HEK293 (cell line): ENCODE measurements around the gene FBXL4.

Experiments used
- CTCF ChIA-PET: fragments of 350-600 bp; formaldehyde crosslinking; extraction: SDS; loops from one replicate; lab custom pipeline; 2021; ENCODE audit warnings: antibody characterized with exemption; lab: Yijun Ruan, JAX
- POLR2A ChIA-PET: fragments of 300-600 bp; formaldehyde crosslinking; extraction: SDS; loops from one replicate; lab custom pipeline; 2020; ENCODE audit warnings: antibody characterized with exemption, inconsistent platforms; lab: Yijun Ruan, JAX
- H3K27ac ChIP-seq: fragments of 200-500 bp; sonication (Bioruptor generic); 2 replicates; pipeline ENCODE4 v1.5.1; 2014; ENCODE audit warnings: low read depth, low read length, control low read depth, inconsistent platforms; ENCODE audit errors: extremely low read depth
- H3K36me3 ChIP-seq, 2 experiments: fragments of 200-500 bp in 1 of 2; sonication (Bioruptor generic) in 1 of 2; 1 replicate in 1 of 2; 2 replicates in 1 of 2; pipeline ENCODE4 v1.5.1; 2014 to 2017; ENCODE audit warnings: inconsistent platforms in 2 of 2, low read length in 2 of 2; ENCODE audit not compliant: control insufficient read depth in 2 of 2, insufficient read depth in 1 of 2
- H3K4me1 ChIP-seq: fragments of 200-500 bp; sonication (Bioruptor generic); 2 replicates; pipeline ENCODE4 v1.5.1; 2014; ENCODE audit warnings: mild to moderate bottlenecking, low read length, inconsistent platforms; ENCODE audit not compliant: control insufficient read depth, insufficient read depth
- H3K4me3 ChIP-seq: 2 replicates; pipeline ENCODE4 v1.5.1; 2011; ENCODE audit warnings: low read depth, mild to moderate bottlenecking, control low read depth, low read length, moderate library complexity
- H3K9me3 ChIP-seq: fragments of 200-500 bp; sonication (Bioruptor generic); 2 replicates; pipeline ENCODE4 v1.5.1; 2014; ENCODE audit warnings: low read depth, low read length, inconsistent platforms; ENCODE audit not compliant: control insufficient read depth, insufficient read depth
- FEZF1 ChIP-seq: fragments of 450-650 bp; formaldehyde crosslinking; IDR thresholded peaks from 2 replicates; pipeline ENCODE4 v1.5.1; 2016; ENCODE audit warnings: missing biosample characterization, missing genetic modification characterization
- PRDM6 ChIP-seq: fragments of 450-650 bp; formaldehyde crosslinking; IDR thresholded peaks from 2 replicates; pipeline ENCODE4 v1.5.1; 2017; ENCODE audit warnings: missing biosample characterization, missing genetic modification characterization
- SP7 ChIP-seq: fragments of 450-650 bp; formaldehyde crosslinking; IDR thresholded peaks from 2 replicates; pipeline ENCODE4 v1.5.1; 2016; ENCODE audit warnings: missing biosample characterization, missing genetic modification characterization
- TRIM28 ChIP-seq: IDR thresholded peaks from 2 replicates; pipeline ENCODE4 v1.6.1; 2011; ENCODE audit warnings: low read length, control low read depth, borderline replicate concordance
- ZBTB17 ChIP-seq: fragments of 450-650 bp; formaldehyde crosslinking; IDR thresholded peaks from 2 replicates; pipeline ENCODE4 v1.5.1; 2016; ENCODE audit warnings: missing biosample characterization, missing genetic modification characterization
- ZBTB8A ChIP-seq: fragments of 450-650 bp; formaldehyde crosslinking; IDR thresholded peaks from 2 replicates; pipeline ENCODE4 v1.5.1; 2016; ENCODE audit warnings: missing biosample characterization, missing genetic modification characterization
- ZFP69B ChIP-seq: fragments of 450-650 bp; formaldehyde crosslinking; IDR thresholded peaks from 2 replicates; pipeline ENCODE4 v1.5.1; 2016; ENCODE audit warnings: missing biosample characterization, missing genetic modification characterization
- ZIC2 ChIP-seq: fragments of 450-650 bp; formaldehyde crosslinking; IDR thresholded peaks from 2 replicates; pipeline ENCODE4 v1.5.1; 2016; ENCODE audit warnings: missing biosample characterization, missing genetic modification characterization
- ZNF138 ChIP-seq: fragments of 450-650 bp; formaldehyde crosslinking; IDR thresholded peaks from 2 replicates; pipeline ENCODE4 v1.5.1; 2016; ENCODE audit warnings: missing biosample characterization, missing genetic modification characterization, borderline replicate concordance
- ZNF24 ChIP-seq: fragments of 450-650 bp; formaldehyde crosslinking; IDR thresholded peaks from 2 replicates; pipeline ENCODE4 v1.5.1; 2016; ENCODE audit warnings: missing biosample characterization, missing genetic modification characterization
- ZNF274 ChIP-seq, 2 experiments: fragments of 200-500 bp in 1 of 2; fragments of 450-650 bp in 1 of 2; sonication (Bioruptor generic) in 1 of 2; formaldehyde crosslinking in 1 of 2; IDR thresholded peaks; 2 replicates each; pipeline versions ENCODE4 v1.5.1 to v1.6.1; 2014 to 2016; ENCODE audit warnings: borderline replicate concordance in 1 of 2, inconsistent platforms in 1 of 2, low read length in 1 of 2, missing biosample characterization in 1 of 2, missing genetic modification characterization in 1 of 2
- ZNF335 ChIP-seq: fragments of 450-650 bp; formaldehyde crosslinking; conservative IDR thresholded peaks from 2 replicates; pipeline ENCODE4 v1.5.1; 2016; ENCODE audit warnings: missing biosample characterization, missing genetic modification characterization
- ZNF561 ChIP-seq: fragments of 450-650 bp; IDR thresholded peaks from 2 replicates; pipeline ENCODE4 v1.5.1; 2018; ENCODE audit warnings: missing biosample characterization, missing genetic modification characterization, borderline replicate concordance
- TF ChIP-seq, protein P1 (sequence below): fragments of 450-650 bp; formaldehyde crosslinking; IDR thresholded peaks from 2 replicates; pipeline ENCODE4 v1.5.1; 2016; ENCODE audit warnings: missing biosample characterization, missing genetic modification characterization
- TF ChIP-seq, protein P2 (sequence below): IDR thresholded peaks from 2 replicates; pipeline ENCODE4 v1.6.1; 2011; ENCODE audit warnings: mild to moderate bottlenecking, low read depth, low read length, borderline replicate concordance
- TF ChIP-seq, protein P3 (sequence below): fragments of 450-650 bp; formaldehyde crosslinking; IDR thresholded peaks from 2 replicates; pipeline ENCODE4 v1.5.1; 2017; ENCODE audit warnings: missing biosample characterization, missing genetic modification characterization
- TF ChIP-seq, protein P4 (sequence below): fragments of 450-650 bp; formaldehyde crosslinking; IDR thresholded peaks from 2 replicates; pipeline ENCODE4 v1.5.1; 2016; ENCODE audit warnings: missing biosample characterization, missing genetic modification characterization
- TF ChIP-seq, protein P5 (sequence below): fragments of 450-650 bp; IDR thresholded peaks from 2 replicates; pipeline ENCODE4 v1.5.1; 2018; ENCODE audit warnings: missing biosample characterization, mild to moderate bottlenecking, missing genetic modification characterization

FBXL4 gene

DNA sequence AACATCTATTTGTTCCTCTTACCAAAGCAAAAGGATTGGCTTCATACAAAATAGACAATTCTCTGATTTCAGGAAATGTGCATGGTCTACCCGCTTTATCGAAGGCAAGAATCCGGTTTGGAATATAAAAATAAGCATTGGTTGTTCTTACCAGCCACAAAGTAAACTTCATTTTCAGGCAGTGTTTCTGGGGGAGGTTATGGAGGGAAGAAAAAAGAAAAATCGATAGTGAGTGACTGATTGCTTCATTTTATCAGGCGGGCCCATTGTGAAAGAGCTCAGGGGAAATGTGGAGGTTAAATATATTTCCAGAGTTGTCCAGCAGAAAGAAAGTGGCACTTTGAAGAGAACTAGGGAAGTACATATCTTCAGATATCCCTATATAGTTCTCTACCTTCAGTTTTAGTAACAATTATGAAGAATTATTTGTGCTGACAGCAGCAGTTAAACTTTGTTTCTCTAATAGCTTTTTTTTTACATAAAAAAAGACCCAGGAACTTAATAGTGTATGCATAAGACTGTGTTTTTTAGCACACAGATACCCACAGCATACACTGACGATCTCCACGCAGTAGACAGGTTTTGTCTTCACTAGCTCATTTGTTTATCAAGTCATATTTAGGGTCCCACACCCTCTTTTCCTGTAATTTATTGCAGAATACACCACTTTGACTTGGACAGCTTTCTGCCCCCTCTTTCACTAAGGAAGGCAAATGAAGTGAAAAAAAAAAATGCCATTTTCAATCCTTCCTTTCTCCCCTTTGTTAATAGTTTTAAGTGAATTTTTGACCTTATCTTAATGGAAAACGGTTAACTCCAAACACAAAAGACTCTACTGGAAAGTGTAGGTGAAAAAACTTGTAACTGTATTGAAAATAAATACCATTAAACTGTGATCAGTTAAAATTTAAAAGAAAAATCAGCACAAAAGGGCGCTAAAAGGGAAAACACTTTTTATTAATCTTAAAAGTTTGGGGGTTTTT is 110.5 kb downstream of the FBXL4 start (continued):
- peak; percentile 67; the same call in 1 of the 2 replicates for TF ChIP-seq TRIM28
- 0 out of 2 replicates have a peak, but pooled peaks have one; percentile 39 for TF ChIP-seq SP7 (tag by site-specific recombination)
- TF ChIP-seq ZNF138 (tag by site-specific recombination), result no peak
- TF ChIP-seq PRDM6 (tag by site-specific recombination), result peak; percentile 59
- TF ChIP-seq ZBTB17 (tag by site-specific recombination), result peak; percentile 87
- TF ChIP-seq, protein P1, sequence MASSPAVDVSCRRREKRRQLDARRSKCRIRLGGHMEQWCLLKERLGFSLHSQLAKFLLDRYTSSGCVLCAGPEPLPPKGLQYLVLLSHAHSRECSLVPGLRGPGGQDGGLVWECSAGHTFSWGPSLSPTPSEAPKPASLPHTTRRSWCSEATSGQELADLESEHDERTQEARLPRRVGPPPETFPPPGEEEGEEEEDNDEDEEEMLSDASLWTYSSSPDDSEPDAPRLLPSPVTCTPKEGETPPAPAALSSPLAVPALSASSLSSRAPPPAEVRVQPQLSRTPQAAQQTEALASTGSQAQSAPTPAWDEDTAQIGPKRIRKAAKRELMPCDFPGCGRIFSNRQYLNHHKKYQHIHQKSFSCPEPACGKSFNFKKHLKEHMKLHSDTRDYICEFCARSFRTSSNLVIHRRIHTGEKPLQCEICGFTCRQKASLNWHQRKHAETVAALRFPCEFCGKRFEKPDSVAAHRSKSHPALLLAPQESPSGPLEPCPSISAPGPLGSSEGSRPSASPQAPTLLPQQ (tag by site-specific recombination), result peak; percentile 35; the same call in 1 of the 2 replicates

- H3K27ac ChIP-seq, result peak overlapping the region; percentile 92
- H3K9me3 ChIP-seq, result no peaks in the 10 kb centered on the region
- peak overlapping the region; percentile 94 for H3K4me3 ChIP-seq
- CTCF ChIA-PET, result interaction anchor here (0.6 to 0.8 kb wide), 4 partner anchors 67 to 544 kb away, joined by 3 to 8 read pairs (median 4); no protein-coding TSS in a partner anchor
- POLR2A ChIA-PET, result interaction anchor here (0.6 kb wide), 2 partner anchors 81 to 252 kb away, joined by 3 to 4 read pairs; no protein-coding TSS in a partner anchor
- no peaks in the 10 kb centered on the region for H3K4me1 ChIP-seq
- H3K36me3 ChIP-seq, result peaks cover 0 to 5% of the 10 kb centered on the region in 2 experiments; a peak in 1 of 3 replicates
- 0 out of 2 replicates have a peak, but pooled peaks have one; percentile 30 for TF ChIP-seq ZNF24 (tag by site-specific recombination)
- TF ChIP-seq ZFP69B, result peak; percentile 15; the same call in 1 of the 2 replicates
- TF ChIP-seq, protein P2, sequence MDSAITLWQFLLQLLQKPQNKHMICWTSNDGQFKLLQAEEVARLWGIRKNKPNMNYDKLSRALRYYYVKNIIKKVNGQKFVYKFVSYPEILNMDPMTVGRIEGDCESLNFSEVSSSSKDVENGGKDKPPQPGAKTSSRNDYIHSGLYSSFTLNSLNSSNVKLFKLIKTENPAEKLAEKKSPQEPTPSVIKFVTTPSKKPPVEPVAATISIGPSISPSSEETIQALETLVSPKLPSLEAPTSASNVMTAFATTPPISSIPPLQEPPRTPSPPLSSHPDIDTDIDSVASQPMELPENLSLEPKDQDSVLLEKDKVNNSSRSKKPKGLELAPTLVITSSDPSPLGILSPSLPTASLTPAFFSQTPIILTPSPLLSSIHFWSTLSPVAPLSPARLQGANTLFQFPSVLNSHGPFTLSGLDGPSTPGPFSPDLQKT, result no peak
- TF ChIP-seq, protein P3, sequence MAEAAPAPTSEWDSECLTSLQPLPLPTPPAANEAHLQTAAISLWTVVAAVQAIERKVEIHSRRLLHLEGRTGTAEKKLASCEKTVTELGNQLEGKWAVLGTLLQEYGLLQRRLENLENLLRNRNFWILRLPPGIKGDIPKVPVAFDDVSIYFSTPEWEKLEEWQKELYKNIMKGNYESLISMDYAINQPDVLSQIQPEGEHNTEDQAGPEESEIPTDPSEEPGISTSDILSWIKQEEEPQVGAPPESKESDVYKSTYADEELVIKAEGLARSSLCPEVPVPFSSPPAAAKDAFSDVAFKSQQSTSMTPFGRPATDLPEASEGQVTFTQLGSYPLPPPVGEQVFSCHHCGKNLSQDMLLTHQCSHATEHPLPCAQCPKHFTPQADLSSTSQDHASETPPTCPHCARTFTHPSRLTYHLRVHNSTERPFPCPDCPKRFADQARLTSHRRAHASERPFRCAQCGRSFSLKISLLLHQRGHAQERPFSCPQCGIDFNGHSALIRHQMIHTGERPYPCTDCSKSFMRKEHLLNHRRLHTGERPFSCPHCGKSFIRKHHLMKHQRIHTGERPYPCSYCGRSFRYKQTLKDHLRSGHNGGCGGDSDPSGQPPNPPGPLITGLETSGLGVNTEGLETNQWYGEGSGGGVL (tag by site-specific recombination), result peak; percentile 19; the same call in 1 of the 2 replicates
- no peak for TF ChIP-seq ZNF274 (IDR thresholded peaks at IDR 0.05; ENCODE audit: low read length)
- TF ChIP-seq ZNF274 (tag by site-specific recombination; IDR thresholded peaks at IDR 0.05; ENCODE audit: borderline replicate concordance), result no peak
- peak; percentile 78 for TF ChIP-seq ZNF561
- peak; percentile 52 for TF ChIP-seq ZIC2 (tag by site-specific recombination)
- TF ChIP-seq, protein P4, sequence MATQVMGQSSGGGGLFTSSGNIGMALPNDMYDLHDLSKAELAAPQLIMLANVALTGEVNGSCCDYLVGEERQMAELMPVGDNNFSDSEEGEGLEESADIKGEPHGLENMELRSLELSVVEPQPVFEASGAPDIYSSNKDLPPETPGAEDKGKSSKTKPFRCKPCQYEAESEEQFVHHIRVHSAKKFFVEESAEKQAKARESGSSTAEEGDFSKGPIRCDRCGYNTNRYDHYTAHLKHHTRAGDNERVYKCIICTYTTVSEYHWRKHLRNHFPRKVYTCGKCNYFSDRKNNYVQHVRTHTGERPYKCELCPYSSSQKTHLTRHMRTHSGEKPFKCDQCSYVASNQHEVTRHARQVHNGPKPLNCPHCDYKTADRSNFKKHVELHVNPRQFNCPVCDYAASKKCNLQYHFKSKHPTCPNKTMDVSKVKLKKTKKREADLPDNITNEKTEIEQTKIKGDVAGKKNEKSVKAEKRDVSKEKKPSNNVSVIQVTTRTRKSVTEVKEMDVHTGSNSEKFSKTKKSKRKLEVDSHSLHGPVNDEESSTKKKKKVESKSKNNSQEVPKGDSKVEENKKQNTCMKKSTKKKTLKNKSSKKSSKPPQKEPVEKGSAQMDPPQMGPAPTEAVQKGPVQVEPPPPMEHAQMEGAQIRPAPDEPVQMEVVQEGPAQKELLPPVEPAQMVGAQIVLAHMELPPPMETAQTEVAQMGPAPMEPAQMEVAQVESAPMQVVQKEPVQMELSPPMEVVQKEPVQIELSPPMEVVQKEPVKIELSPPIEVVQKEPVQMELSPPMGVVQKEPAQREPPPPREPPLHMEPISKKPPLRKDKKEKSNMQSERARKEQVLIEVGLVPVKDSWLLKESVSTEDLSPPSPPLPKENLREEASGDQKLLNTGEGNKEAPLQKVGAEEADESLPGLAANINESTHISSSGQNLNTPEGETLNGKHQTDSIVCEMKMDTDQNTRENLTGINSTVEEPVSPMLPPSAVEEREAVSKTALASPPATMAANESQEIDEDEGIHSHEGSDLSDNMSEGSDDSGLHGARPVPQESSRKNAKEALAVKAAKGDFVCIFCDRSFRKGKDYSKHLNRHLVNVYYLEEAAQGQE, result no peak
- peak; percentile 57 for TF ChIP-seq ZBTB17 (tag by site-specific recombination)
- TF ChIP-seq ZNF335 (tag by site-specific recombination), result peak; percentile 97
- TF ChIP-seq FEZF1 (tag by site-specific recombination), result 0 out of 2 replicates have a peak, but pooled peaks have one; percentile 24
- peak; percentile 71 for TF ChIP-seq ZBTB8A
- TF ChIP-seq, protein P5, sequence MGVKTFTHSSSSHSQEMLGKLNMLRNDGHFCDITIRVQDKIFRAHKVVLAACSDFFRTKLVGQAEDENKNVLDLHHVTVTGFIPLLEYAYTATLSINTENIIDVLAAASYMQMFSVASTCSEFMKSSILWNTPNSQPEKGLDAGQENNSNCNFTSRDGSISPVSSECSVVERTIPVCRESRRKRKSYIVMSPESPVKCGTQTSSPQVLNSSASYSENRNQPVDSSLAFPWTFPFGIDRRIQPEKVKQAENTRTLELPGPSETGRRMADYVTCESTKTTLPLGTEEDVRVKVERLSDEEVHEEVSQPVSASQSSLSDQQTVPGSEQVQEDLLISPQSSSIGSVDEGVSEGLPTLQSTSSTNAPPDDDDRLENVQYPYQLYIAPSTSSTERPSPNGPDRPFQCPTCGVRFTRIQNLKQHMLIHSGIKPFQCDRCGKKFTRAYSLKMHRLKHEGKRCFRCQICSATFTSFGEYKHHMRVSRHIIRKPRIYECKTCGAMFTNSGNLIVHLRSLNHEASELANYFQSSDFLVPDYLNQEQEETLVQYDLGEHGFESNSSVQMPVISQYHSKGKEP, result 0 out of 2 replicates have a peak, but pooled peaks have one; percentile 4
These were observed 111.5 kb downstream of the FBXL4 start for GRCh38 chr6:98836025-98836961.
